Measurements from ENCODE around the gene D2HGDH.
"Not testable (repeated sequence)": the region's sequence is repeated elsewhere in the genome, so short reads cannot be mapped to it uniquely, and the experiment has no call there.

Gene D2HGDH

GRCh38 chr2:241799522-241800197 lies 65.2 kb downstream of the D2HGDH start:
- Histone ChIP-seq H3K36me3 (ENCODE audit: control insufficient read depth in 1 of 2, insufficient read depth in 2 of 2, low read length in 2 of 2) (no peaks in the 10 kb centered on the region), H2AK5ac (ENCODE audit: low read length) (no peak overlapping the region), H3K14ac (ENCODE audit: low read length) (no peak overlapping the region), H3K27me3 (ENCODE audit: insufficient read depth, low read length) (no peaks in the 10 kb centered on the region), H4K8ac (ENCODE audit: low read depth, low read length) (no peak overlapping the region), H2BK12ac (ENCODE audit: low read length) (no peak overlapping the region), H3K9ac (ENCODE audit: low read length) (no peak overlapping the region), H2BK120ac (ENCODE audit: insufficient read depth, low read length, poor library complexity) (no peak overlapping the region), H3K18ac (ENCODE audit: low read length) (no peak overlapping the region), H3K4me2 (ENCODE audit: low read length) (no peak overlapping the region), H2BK5ac (ENCODE audit: low read depth, low read length, poor library complexity) (no peak overlapping the region), H3K4me1 (ENCODE audit: control insufficient read depth in 1 of 2, insufficient read depth in 2 of 2, low read length in 2 of 2) (peaks cover under 1 to 3% of the 10 kb centered on the region in 2 experiments), H3K4ac (ENCODE audit: low read depth, low read length) (no peak overlapping the region), H3K79me1 (ENCODE audit: low read length) (peaks cover 2% of the 10 kb centered on the region), H3K4me3 (ENCODE audit: low read depth, low read length) (no peak overlapping the region), H3K79me2 (ENCODE audit: control insufficient read depth, insufficient read depth, low read length, poor library complexity) (no peaks in the 10 kb centered on the region), H3K27ac (ENCODE audit: low read depth, low read length) (no peak overlapping the region), H3K9me3 (ENCODE audit: insufficient read depth, low read depth, low read length) (peaks cover 10% of the 10 kb centered on the region), H3K23ac (ENCODE audit: low read length) (no peak overlapping the region), H4K12ac (ENCODE audit: low read depth, low read length) (no peak overlapping the region), H2AFZ (ENCODE audit: insufficient read depth, low read length, poor library complexity) (no peak overlapping the region), H4K91ac (ENCODE audit: low read depth, low read length) (no peak overlapping the region)
- WGBS (ENCODE audit: extremely low coverage, insufficient coverage, insufficient read length), result no CpG with 5 or more reads among the region's 10 CpGs
- DNase-seq, result no peak

- H4K12ac ChIP-seq (ENCODE audit: low read depth, low read length); H4K8ac ChIP-seq (ENCODE audit: low read depth, low read length); H2BK5ac ChIP-seq (ENCODE audit: low read depth, low read length, poor library complexity); H3K79me1 ChIP-seq (ENCODE audit: low read length); H3K9ac ChIP-seq (ENCODE audit: low read length); H3K4me1 ChIP-seq (ENCODE audit: control insufficient read depth in 1 of 2, insufficient read depth in 2 of 2, low read length in 2 of 2); H3K14ac ChIP-seq (ENCODE audit: low read length); H3K4me3 ChIP-seq (ENCODE audit: low read depth, low read length); H3K4me2 ChIP-seq (ENCODE audit: low read length); H2BK12ac ChIP-seq (ENCODE audit: low read length); H3K4ac ChIP-seq (ENCODE audit: low read depth, low read length); H2BK120ac ChIP-seq (ENCODE audit: insufficient read depth, low read length, poor library complexity); H2AFZ ChIP-seq (ENCODE audit: insufficient read depth, low read length, poor library complexity); H3K27me3 ChIP-seq (ENCODE audit: insufficient read depth, low read length); DNase-seq; H3K23ac ChIP-seq (ENCODE audit: low read length); H3K9me3 ChIP-seq (ENCODE audit: insufficient read depth, low read depth, low read length); H3K27ac ChIP-seq (ENCODE audit: low read depth, low read length); H3K36me3 ChIP-seq (ENCODE audit: control insufficient read depth in 1 of 2, insufficient read depth in 2 of 2, low read length in 2 of 2); H3K18ac ChIP-seq (ENCODE audit: low read length); H2AK5ac ChIP-seq (ENCODE audit: low read length); H3K79me2 ChIP-seq (ENCODE audit: control insufficient read depth, insufficient read depth, low read length, poor library complexity); H4K91ac ChIP-seq (ENCODE audit: low read depth, low read length): not testable (repeated sequence)
- no CpG with 5 or more reads among the region's 35 CpGs for WGBS (ENCODE audit: extremely low coverage, insufficient coverage, insufficient read length)
Measured at GRCh38 chr2:241800198-241800903, 65.9 kb downstream of the D2HGDH start.

GRCh38 chr2:241801611-241802420 lies 67.4 kb downstream of the D2HGDH start:
- peaks cover 4 to 6% of the 10 kb centered on the region in 2 experiments for H3K4me1 ChIP-seq (ENCODE audit: control insufficient read depth in 1 of 2, insufficient read depth in 2 of 2, low read length in 2 of 2)
- no CpG with 5 or more reads among the region's 44 CpGs for WGBS (ENCODE audit: extremely low coverage, insufficient coverage, insufficient read length)
- H3K9me3 ChIP-seq (ENCODE audit: insufficient read depth, low read depth, low read length), result peaks cover 4% of the 10 kb centered on the region
- no peaks in the 10 kb centered on the region for H3K79me2 ChIP-seq (ENCODE audit: control insufficient read depth, insufficient read depth, low read length, poor library complexity)
- no peak overlapping the region for H3K9ac ChIP-seq (ENCODE audit: low read length)
- no peak overlapping the region for H3K4me2 ChIP-seq (ENCODE audit: low read length)
- no peak overlapping the region for H3K4me3 ChIP-seq (ENCODE audit: low read depth, low read length)
- H3K23ac ChIP-seq (ENCODE audit: low read length), result no peak overlapping the region
- H3K4ac ChIP-seq (ENCODE audit: low read depth, low read length), result no peak overlapping the region
- H2BK5ac ChIP-seq (ENCODE audit: low read depth, low read length, poor library complexity), result no peak overlapping the region
- no peak overlapping the region for H3K18ac ChIP-seq (ENCODE audit: low read length)
- no peak for DNase-seq
- no peaks in the 10 kb centered on the region for H3K36me3 ChIP-seq (ENCODE audit: control insufficient read depth in 1 of 2, insufficient read depth in 2 of 2, low read length in 2 of 2)
- no peak overlapping the region for H4K12ac ChIP-seq (ENCODE audit: low read depth, low read length)
- H2BK120ac ChIP-seq (ENCODE audit: insufficient read depth, low read length, poor library complexity), result no peak overlapping the region
- no peak overlapping the region for H4K91ac ChIP-seq (ENCODE audit: low read depth, low read length)
- no peak overlapping the region for H3K27ac ChIP-seq (ENCODE audit: low read depth, low read length)
- H2AFZ ChIP-seq (ENCODE audit: insufficient read depth, low read length, poor library complexity), result no peak overlapping the region
- no peak overlapping the region for H2BK12ac ChIP-seq (ENCODE audit: low read length)
- no peak overlapping the region for H3K14ac ChIP-seq (ENCODE audit: low read length)
- H2AK5ac ChIP-seq (ENCODE audit: low read length), result no peak overlapping the region
- H3K27me3 ChIP-seq (ENCODE audit: insufficient read depth, low read length), result no peaks in the 10 kb centered on the region
- H4K8ac ChIP-seq (ENCODE audit: low read depth, low read length), result no peak overlapping the region
- H3K79me1 ChIP-seq (ENCODE audit: low read length), result peaks cover 5% of the 10 kb centered on the region

GRCh38 chr2:241802421-241803318 lies 68.2 kb downstream of the D2HGDH start:
- no peak overlapping the region for H4K12ac ChIP-seq (ENCODE audit: low read depth, low read length)
- WGBS (ENCODE audit: extremely low coverage, insufficient coverage, insufficient read length), result no CpG with 5 or more reads among the region's 32 CpGs
- H3K4ac ChIP-seq (ENCODE audit: low read depth, low read length), result no peak overlapping the region

More at GRCh38 chr2:241802421-241803318, 68.2 kb downstream of the D2HGDH start:
- H2BK5ac ChIP-seq (ENCODE audit: low read depth, low read length, poor library complexity), result no peak overlapping the region
- H3K9me3 ChIP-seq (ENCODE audit: insufficient read depth, low read depth, low read length), result peaks cover 4% of the 10 kb centered on the region
- H2AFZ ChIP-seq (ENCODE audit: insufficient read depth, low read length, poor library complexity), result no peak overlapping the region
- no peak overlapping the region for H3K27ac ChIP-seq (ENCODE audit: low read depth, low read length)
- H3K14ac ChIP-seq (ENCODE audit: low read length), result no peak overlapping the region
- no peak overlapping the region for H3K23ac ChIP-seq (ENCODE audit: low read length)
- no peak overlapping the region for H4K8ac ChIP-seq (ENCODE audit: low read depth, low read length)
- H2BK12ac ChIP-seq (ENCODE audit: low read length), result no peak overlapping the region
- H3K4me3 ChIP-seq (ENCODE audit: low read depth, low read length), result no peak overlapping the region
- H3K4me2 ChIP-seq (ENCODE audit: low read length), result no peak overlapping the region
- DNase-seq, result no peak
- no peak overlapping the region for H2AK5ac ChIP-seq (ENCODE audit: low read length)
- no peaks in the 10 kb centered on the region for H3K27me3 ChIP-seq (ENCODE audit: insufficient read depth, low read length)
- peaks cover 5% of the 10 kb centered on the region for H3K79me1 ChIP-seq (ENCODE audit: low read length)
- H3K9ac ChIP-seq (ENCODE audit: low read length), result no peak overlapping the region
- no peaks in the 10 kb centered on the region for H3K36me3 ChIP-seq (ENCODE audit: control insufficient read depth in 1 of 2, insufficient read depth in 2 of 2, low read length in 2 of 2)
- H4K91ac ChIP-seq (ENCODE audit: low read depth, low read length), result no peak overlapping the region
- no peaks in the 10 kb centered on the region for H3K79me2 ChIP-seq (ENCODE audit: control insufficient read depth, insufficient read depth, low read length, poor library complexity)
- no peak overlapping the region for H2BK120ac ChIP-seq (ENCODE audit: insufficient read depth, low read length, poor library complexity)
- no peak overlapping the region for H3K18ac ChIP-seq (ENCODE audit: low read length)
- H3K4me1 ChIP-seq (ENCODE audit: control insufficient read depth in 1 of 2, insufficient read depth in 2 of 2, low read length in 2 of 2), result peaks cover 4 to 6% of the 10 kb centered on the region in 2 experiments
